ENCODE data around the gene SERPINB6.
A peak's percentile ranks its signal among the peaks of the same experiment; 100 is the strongest.
"Not testable (repeated sequence)": the region's sequence is repeated elsewhere in the genome, so short reads cannot be mapped to it uniquely, and the experiment has no call there.

Gene SERPINB6

GRCh38 chr6:2932911-2933310 is 38.5 kb downstream of the SERPINB6 start:
- DNase-seq: not testable (repeated sequence)

GRCh38 chr6:2931970-2932748 is 39.2 kb downstream of the SERPINB6 start:
- peak; percentile 81 for DNase-seq

- DNase-seq: no peak
Observed at GRCh38 chr6:2931055-2931454, 40.3 kb downstream of the SERPINB6 start.

GRCh38 chr6:2927931-2928330 is 43.4 kb downstream of the SERPINB6 start:
- not testable (repeated sequence) for DNase-seq

GRCh38 chr6:2925842-2926747 is 45.3 kb downstream of the SERPINB6 start:
- not testable (repeated sequence) for DNase-seq

- DNase-seq: no peak
Observed at GRCh38 chr6:2921520-2922115, 49.7 kb downstream of the SERPINB6 start.

- DNase-seq: no peak
Observed at GRCh38 chr6:2920671-2921112, 50.7 kb downstream of the SERPINB6 start.

GRCh38 chr6:2919886-2920285 is 51.5 kb downstream of the SERPINB6 start:
- no peak for DNase-seq

- DNase-seq: no peak
Observed at GRCh38 chr6:2919401-2919800, 52.0 kb downstream of the SERPINB6 start.

GRCh38 chr6:2918936-2919335 is 52.4 kb downstream of the SERPINB6 start:
- DNase-seq: no peak

GRCh38 chr6:2917801-2918445 is 53.4 kb downstream of the SERPINB6 start:
- DNase-seq: no peak

- DNase-seq: no peak
Observed at GRCh38 chr6:2917065-2917464, 54.3 kb downstream of the SERPINB6 start.

GRCh38 chr6:2916158-2916925 is 55.0 kb downstream of the SERPINB6 start:
- no peak for DNase-seq

- no peak for DNase-seq
Observed at GRCh38 chr6:2915150-2915549, 56.2 kb downstream of the SERPINB6 start.

GRCh38 chr6:2914318-2914660 is 57.1 kb downstream of the SERPINB6 start:
- DNase-seq: no peak

- no peak for DNase-seq
Observed at GRCh38 chr6:2913621-2914317, 57.6 kb downstream of the SERPINB6 start.

- no peak for DNase-seq
Observed at GRCh38 chr6:2911171-2911570, 60.2 kb downstream of the SERPINB6 start.

- no peak for DNase-seq
Observed at GRCh38 chr6:2909718-2910117, 61.6 kb downstream of the SERPINB6 start.

- DNase-seq: not testable (repeated sequence)
Observed at GRCh38 chr6:2909051-2909606, 62.2 kb downstream of the SERPINB6 start.

GRCh38 chr6:2908516-2908915 is 62.9 kb downstream of the SERPINB6 start:
- DNase-seq: not testable (repeated sequence)
